Esophagus muscularis mucosa (tissue), 4 donors: ENCODE measurements around the gene EPHB2.

Experiments
- EP300 ChIP-seq: sonication (generic); formaldehyde crosslinking; IDR thresholded peaks from one replicate; pipeline ENCODE4 v1.6.1; 2017; ENCODE audit warnings: antibody characterized with exemption
- POLR2A ChIP-seq: fragments of 450-650 bp; IDR thresholded peaks from one replicate; pipeline ENCODE4 v1.6.1; 2017; ENCODE audit warnings: antibody characterized with exemption, moderate library complexity, mild to moderate bottlenecking, low read depth
- POLR2AphosphoS5 ChIP-seq, 2 donors: sonication (generic); formaldehyde crosslinking; IDR thresholded peaks; one replicate each; pipeline ENCODE4 v1.6.1; 2017; ENCODE audit warnings: antibody characterized with exemption in 2 of 2
- TF ChIP-seq, protein P1 (sequence below), 3 experiments: fragments of 200-600 bp in 2 of 3; fragments of 450-650 bp in 1 of 3; sonication (generic) in 2 of 3; IDR thresholded peaks; one replicate each; pipeline ENCODE4 v1.5.1; 2017 to 2019; ENCODE audit warnings: antibody characterized with exemption in 3 of 3, mild to moderate bottlenecking in 2 of 3, moderate library complexity in 1 of 3

DNA sequence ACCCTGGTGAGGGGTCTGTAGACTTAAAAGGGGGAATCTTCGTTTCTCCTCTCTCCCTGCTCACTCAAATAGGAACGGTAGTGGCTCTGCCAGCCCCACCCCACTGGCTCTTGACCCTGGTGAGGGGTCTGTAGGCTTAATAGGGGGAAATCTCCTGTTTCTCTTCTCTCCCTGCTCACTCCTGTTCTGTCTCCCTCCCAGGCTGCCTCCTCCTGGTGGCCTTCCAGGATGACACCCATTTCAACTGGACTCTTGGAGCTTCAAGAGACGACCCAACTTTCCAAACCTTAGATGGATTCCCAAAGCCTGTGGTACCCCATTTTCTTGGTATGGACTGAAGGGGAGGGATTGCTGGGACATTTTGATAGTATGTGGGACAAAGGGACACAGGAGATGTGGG lies 1.4 kb upstream of the EPHB2 start:
- TF ChIP-seq, protein P1, sequence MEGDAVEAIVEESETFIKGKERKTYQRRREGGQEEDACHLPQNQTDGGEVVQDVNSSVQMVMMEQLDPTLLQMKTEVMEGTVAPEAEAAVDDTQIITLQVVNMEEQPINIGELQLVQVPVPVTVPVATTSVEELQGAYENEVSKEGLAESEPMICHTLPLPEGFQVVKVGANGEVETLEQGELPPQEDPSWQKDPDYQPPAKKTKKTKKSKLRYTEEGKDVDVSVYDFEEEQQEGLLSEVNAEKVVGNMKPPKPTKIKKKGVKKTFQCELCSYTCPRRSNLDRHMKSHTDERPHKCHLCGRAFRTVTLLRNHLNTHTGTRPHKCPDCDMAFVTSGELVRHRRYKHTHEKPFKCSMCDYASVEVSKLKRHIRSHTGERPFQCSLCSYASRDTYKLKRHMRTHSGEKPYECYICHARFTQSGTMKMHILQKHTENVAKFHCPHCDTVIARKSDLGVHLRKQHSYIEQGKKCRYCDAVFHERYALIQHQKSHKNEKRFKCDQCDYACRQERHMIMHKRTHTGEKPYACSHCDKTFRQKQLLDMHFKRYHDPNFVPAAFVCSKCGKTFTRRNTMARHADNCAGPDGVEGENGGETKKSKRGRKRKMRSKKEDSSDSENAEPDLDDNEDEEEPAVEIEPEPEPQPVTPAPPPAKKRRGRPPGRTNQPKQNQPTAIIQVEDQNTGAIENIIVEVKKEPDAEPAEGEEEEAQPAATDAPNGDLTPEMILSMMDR (IDR thresholded peaks at IDR 0.05), result no peak
- no peak for TF ChIP-seq EP300
- no peak for TF ChIP-seq POLR2A
- TF ChIP-seq POLR2AphosphoS5 (IDR thresholded peaks at IDR 0.05), result no peak
